Cardiac fibroblast (primary cell): ENCODE results near the gene KMT5B.

Experiments
- DNase-seq, 2 donors: peaks; one replicate each; pipeline versions ENCODE4 v3.0.0 to v3.0.0-alpha.2; 2010; ENCODE audit warnings: low read depth in 2 of 2
- H3K4me3 ChIP-seq, 2 donors: replicated peaks in 1 of 2; 1 replicate in 1 of 2; 2 replicates in 1 of 2; pipeline ENCODE4 v1.5.1; 2011; ENCODE audit warnings: low read depth in 2 of 2, low read length in 2 of 2, mild to moderate bottlenecking in 2 of 2, moderate library complexity in 1 of 2
- TF ChIP-seq, protein P1 (sequence below): IDR thresholded peaks from one replicate; pipeline ENCODE4 v1.5.1; 2011; ENCODE audit warnings: low read depth, mild to moderate bottlenecking, low read length, inconsistent platforms

The KMT5B gene

DNA sequence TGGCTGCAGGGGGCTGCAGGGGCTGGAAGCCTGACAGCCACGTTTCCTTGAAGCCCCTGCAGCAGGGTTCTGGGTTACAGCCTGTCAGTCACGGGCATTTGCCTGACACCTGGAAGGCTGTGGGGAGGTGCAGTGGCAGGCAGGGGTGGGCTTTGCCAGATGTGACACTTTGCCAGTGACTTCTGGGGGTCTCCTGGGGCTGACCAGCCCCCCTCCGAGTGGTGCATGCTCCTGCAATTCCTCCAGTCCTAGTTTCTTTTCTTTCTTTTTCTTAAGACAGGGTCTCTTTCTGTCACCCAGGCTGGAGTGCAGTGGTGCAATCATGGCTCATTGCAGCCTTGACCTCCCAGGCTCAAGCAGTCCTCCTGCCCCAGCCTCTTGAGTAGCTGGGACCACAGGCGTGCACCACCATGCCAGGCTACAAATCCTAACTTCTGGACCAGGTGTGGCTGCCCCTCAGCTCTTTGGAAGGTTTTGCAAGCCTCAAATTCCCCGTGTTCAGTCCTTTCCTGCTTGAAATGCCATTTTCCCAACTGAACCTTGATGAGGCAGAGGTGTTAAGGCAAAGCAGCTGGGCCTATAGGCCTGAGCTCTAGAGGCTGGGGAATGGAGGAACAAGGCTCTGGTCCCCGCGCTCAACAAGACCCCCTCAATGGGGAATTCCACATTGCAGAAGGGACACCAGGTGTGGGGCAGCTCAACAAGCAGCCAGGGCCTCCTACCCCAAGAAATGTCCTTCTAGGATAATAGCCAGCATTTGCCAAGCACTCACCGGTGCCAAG is 71.7 kb downstream of the KMT5B start:
- TF ChIP-seq, protein P1, sequence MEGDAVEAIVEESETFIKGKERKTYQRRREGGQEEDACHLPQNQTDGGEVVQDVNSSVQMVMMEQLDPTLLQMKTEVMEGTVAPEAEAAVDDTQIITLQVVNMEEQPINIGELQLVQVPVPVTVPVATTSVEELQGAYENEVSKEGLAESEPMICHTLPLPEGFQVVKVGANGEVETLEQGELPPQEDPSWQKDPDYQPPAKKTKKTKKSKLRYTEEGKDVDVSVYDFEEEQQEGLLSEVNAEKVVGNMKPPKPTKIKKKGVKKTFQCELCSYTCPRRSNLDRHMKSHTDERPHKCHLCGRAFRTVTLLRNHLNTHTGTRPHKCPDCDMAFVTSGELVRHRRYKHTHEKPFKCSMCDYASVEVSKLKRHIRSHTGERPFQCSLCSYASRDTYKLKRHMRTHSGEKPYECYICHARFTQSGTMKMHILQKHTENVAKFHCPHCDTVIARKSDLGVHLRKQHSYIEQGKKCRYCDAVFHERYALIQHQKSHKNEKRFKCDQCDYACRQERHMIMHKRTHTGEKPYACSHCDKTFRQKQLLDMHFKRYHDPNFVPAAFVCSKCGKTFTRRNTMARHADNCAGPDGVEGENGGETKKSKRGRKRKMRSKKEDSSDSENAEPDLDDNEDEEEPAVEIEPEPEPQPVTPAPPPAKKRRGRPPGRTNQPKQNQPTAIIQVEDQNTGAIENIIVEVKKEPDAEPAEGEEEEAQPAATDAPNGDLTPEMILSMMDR = no peak
- no peak for DNase-seq
- no peak overlapping the region for H3K4me3 ChIP-seq

DNA sequence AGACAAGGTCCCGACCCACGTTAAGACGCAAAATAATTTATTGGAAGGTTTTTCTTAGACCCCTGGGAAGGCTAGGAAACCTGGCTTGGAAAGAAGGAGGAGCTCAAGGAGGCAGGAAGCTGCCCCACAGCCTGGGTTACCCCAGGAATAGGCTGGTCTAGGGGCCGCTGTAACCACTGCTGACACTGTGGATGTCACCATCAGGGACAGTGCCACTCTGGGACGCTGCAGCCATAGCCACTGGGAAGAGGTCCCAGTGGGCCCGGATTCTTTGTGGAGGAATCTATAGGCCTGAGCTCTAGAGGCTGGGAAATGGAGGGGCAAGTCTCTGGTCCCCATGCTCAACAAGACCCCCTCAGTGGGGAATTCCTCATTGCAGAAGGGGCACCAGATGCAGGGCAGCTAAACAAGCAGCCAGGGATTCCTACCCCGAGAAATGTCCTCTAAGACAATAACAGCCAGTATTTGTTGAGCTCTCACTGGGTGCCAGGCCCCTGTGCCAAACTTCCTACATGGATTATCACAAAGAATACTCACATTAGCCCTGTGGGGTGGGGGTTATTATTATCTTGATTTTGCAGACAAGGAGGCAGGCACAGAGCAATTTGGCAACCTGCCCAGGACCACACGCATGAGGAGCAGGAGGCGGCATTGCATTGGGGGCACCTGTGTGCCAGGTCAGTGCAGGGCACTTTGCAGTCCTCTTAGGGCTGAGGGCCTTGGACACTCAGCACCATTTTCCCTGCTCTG is 72.4 kb downstream of the KMT5B start:
- TF ChIP-seq, protein P1 = no peak
- no peak overlapping the region for H3K4me3 ChIP-seq
- DNase-seq = no peak

DNA sequence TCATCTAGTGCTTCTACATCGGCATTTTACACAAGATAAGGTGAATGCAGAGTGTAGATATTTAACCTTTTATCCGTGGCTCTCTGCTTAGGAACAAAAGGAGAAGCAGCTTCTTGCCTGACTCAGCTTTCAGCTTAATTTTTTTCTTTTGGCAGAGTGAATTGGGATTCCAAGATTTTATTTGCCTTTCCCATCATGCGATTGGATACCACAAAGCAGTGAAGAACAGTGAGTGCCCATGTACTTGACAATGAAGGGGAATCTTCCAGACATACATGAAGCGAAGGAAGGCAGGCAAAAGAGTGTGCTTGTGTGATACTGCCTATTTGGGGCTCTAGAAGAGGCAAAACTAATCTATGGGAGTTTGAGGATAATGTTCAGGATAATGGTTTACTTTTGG is 74.9 kb downstream of the KMT5B start:
- TF ChIP-seq, protein P1 = no peak
- DNase-seq = no peak
- no peak overlapping the region for H3K4me3 ChIP-seq

DNA sequence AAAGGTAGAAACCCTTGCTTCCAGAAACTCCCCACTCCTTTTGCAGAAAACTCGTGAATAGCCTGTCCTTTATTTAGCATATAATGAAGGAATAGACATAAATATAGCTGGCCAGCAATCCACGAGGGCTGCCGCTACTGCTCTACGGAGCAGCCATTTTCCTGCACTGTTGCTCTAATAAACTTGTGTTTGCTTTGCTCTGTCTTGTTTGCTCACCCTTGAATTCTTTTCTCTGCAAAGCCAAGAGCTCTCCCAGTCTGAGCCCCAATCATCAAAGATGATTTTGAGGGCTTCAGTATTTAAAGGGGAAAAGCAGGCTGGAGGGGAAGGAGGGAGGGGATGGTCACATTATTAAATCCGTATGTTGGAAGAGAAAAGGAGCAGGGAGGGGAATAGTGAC is 75.3 kb downstream of the KMT5B start:
- TF ChIP-seq, protein P1 = no peak

DNA sequence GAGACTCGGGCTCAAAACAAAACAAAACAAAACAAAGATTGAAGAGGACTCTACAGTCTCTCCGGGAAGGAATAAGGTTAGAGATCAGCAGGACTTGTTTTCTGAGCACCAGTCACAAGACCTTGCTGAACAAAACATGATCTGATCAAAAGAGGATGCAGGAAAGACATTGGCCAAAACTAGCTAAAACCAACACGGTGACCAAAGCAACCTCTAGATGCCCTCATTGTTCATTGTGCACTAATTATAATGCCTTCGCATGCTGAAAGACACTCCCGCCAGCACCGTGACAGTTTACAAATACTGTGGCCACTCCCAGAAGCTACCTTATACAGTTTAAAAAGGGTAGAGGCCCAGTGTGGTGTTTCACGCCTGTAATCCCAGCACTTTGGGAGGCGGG is 76.2 kb downstream of the KMT5B start:
- H3K4me3 ChIP-seq = no peak overlapping the region
- TF ChIP-seq, protein P1 = no peak
- DNase-seq = no peak

More for the DNA sequence above, 75.3 kb downstream of the KMT5B start:
- no peak for DNase-seq
- H3K4me3 ChIP-seq = no peak overlapping the region

DNA sequence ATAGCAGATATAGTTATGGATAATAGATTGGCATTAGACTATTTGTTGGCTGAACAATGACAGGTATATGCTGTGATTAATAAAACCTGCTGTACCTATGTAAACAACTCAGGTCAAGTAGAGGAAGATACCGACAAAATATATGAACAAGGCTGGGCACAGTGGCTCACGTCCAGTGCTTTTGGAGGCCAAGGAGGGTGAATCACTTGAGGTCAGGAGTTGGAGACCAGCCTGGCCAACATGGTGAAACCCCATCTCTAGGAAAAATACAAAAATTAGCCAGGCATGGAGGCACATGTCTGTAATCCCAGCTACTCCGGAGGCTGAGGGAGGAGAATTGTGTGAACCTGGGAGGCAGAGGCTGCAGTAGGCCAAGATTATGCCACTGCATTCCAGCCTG is 77.9 kb downstream of the KMT5B start:
- no peak for DNase-seq
- TF ChIP-seq, protein P1 = no peak

More for the DNA sequence above, 77.9 kb downstream of the KMT5B start:
- no peak overlapping the region for H3K4me3 ChIP-seq
